Type B pancreatic cell (in vitro differentiated cells): Measurements from ENCODE around the gene IZUMO1. TPM values are rescaled to one million over a fixed set of nuclear protein-coding genes. Genes with fewer than 3 reads are reported as not detected.
"Not testable (repeated sequence)": the region's sequence is repeated elsewhere in the genome, so short reads cannot be mapped to it uniquely, and the experiment has no call there.

Experiments
- DNase-seq: peaks from one replicate; pipeline ENCODE4 v3.0.0; 2021; ENCODE audit warnings: mixed read lengths; ENCODE audit not compliant: unreplicated experiment; ENCODE audit errors: extremely low spot score
- H3K27ac Mint-ChIP-seq: 2 replicates; pipeline ENCODE4 v1.8.0; 2021; ENCODE audit warnings: mild to moderate bottlenecking, mixed read lengths
- H3K27me3 Mint-ChIP-seq: 2 replicates; pipeline ENCODE4 v1.8.0; 2021; ENCODE audit warnings: mixed read lengths
- H3K36me3 Mint-ChIP-seq: 2 replicates; pipeline ENCODE4 v1.8.0; 2021; ENCODE audit warnings: mixed read lengths
- H3K4me1 Mint-ChIP-seq: one replicate; pipeline ENCODE4 v1.8.0; 2021; ENCODE audit warnings: mixed read lengths; ENCODE audit not compliant: unreplicated experiment
- H3K4me3 Mint-ChIP-seq: 2 replicates; pipeline ENCODE4 v1.8.0; 2021; ENCODE audit warnings: mild to moderate bottlenecking, mixed read lengths
- H3K9me3 Mint-ChIP-seq: 2 replicates; pipeline ENCODE4 v1.8.0; 2021; ENCODE audit warnings: mixed read lengths
- CTCF ChIP-seq: fragments of 200-600 bp; sonication (generic); conservative IDR thresholded peaks from 2 replicates; pipeline ENCODE4 v1.5.0; 2021; ENCODE audit warnings: antibody characterized with exemption, mild to moderate bottlenecking
- total RNA-seq: library from RNA; stranded (reverse); gene quantifications from 2 replicates; pipeline ENCODE4 v1.2.1, GENCODE V29; 2021; ENCODE audit warnings: low replicate concordance

The IZUMO1 gene
- total RNA-seq, 1 donor from 2014 or later: 4.8 TPM

GRCh38 chr19:48772503-48772953 is 25.8 kb upstream of the IZUMO1 start:
- H3K4me1 Mint-ChIP-seq: peaks cover 8% of the 10 kb centered on the region
- no peaks in the 10 kb centered on the region for H3K36me3 Mint-ChIP-seq
- H3K9me3 Mint-ChIP-seq: no peaks in the 10 kb centered on the region
- TF ChIP-seq CTCF: no peak
- no peak overlapping the region for H3K27ac Mint-ChIP-seq
- peaks cover 7% of the 10 kb centered on the region for H3K27me3 Mint-ChIP-seq
- no peak for DNase-seq
- H3K4me3 Mint-ChIP-seq: no peak overlapping the region

- no peaks in the 10 kb centered on the region for H3K36me3 Mint-ChIP-seq
- H3K4me3 Mint-ChIP-seq: peak overlapping the region; percentile 39
- no peaks in the 10 kb centered on the region for H3K9me3 Mint-ChIP-seq
- peaks cover 12% of the 10 kb centered on the region for H3K27me3 Mint-ChIP-seq
- no peak for TF ChIP-seq CTCF
- peak overlapping the region; percentile 94 for H3K27ac Mint-ChIP-seq
- H3K4me1 Mint-ChIP-seq: peaks cover 8% of the 10 kb centered on the region
- no peak for DNase-seq
Measured at GRCh38 chr19:48770734-48771472, 24.2 kb upstream of the IZUMO1 start.

GRCh38 chr19:48770266-48770665 is 23.6 kb upstream of the IZUMO1 start:
- Mint-ChIP-seq H3K36me3 (no peaks in the 10 kb centered on the region), H3K27me3 (peaks cover 17% of the 10 kb centered on the region), H3K9me3 (no peaks in the 10 kb centered on the region), H3K4me3 (no peak overlapping the region), H3K4me1 (peaks cover 8% of the 10 kb centered on the region), H3K27ac (peak overlapping the region; percentile 94)
- no peak for DNase-seq
- no peak for TF ChIP-seq CTCF

GRCh38 chr19:48768994-48769713 is 22.4 kb upstream of the IZUMO1 start:
- H3K4me3 Mint-ChIP-seq: no peak overlapping the region
- TF ChIP-seq CTCF: no peak
- H3K27ac Mint-ChIP-seq: peak overlapping the region; percentile 94
- peaks cover 8% of the 10 kb centered on the region for H3K4me1 Mint-ChIP-seq
- H3K27me3 Mint-ChIP-seq: peaks cover 20% of the 10 kb centered on the region
- H3K36me3 Mint-ChIP-seq: no peaks in the 10 kb centered on the region
- no peaks in the 10 kb centered on the region for H3K9me3 Mint-ChIP-seq
- DNase-seq: no peak

GRCh38 chr19:48768171-48768753 is 21.6 kb upstream of the IZUMO1 start:
- H3K36me3 Mint-ChIP-seq, H3K9me3 Mint-ChIP-seq, H3K4me3 Mint-ChIP-seq, DNase-seq, H3K4me1 Mint-ChIP-seq: not testable (repeated sequence)
- Mint-ChIP-seq H3K27me3 (peaks cover 20% of the 10 kb centered on the region), H3K27ac (peak overlapping the region; percentile 39)

- DNase-seq, H3K9me3 Mint-ChIP-seq, H3K4me3 Mint-ChIP-seq, H3K4me1 Mint-ChIP-seq, H3K27ac Mint-ChIP-seq, H3K36me3 Mint-ChIP-seq: not testable (repeated sequence)
- peaks cover 35% of the 10 kb centered on the region for H3K27me3 Mint-ChIP-seq
Measured at GRCh38 chr19:48765816-48766215, 19.1 kb upstream of the IZUMO1 start.
